Stimulated activated CD4-positive, alpha-beta T cell treated with anti-CD3 and anti-CD28 coated beads, Interleukin-12 subunit alpha, Interleukin-12 subunit beta, amount 100 ng/mL, for 4 hours (primary cell): ENCODE measurements around the gene CACNA1D.

Source experiments
- DNase-seq: peaks from one replicate; pipeline ENCODE4 v3.0.0-alpha.2; 2020

Gene CACNA1D

GRCh38 chr3:53495520-53496391, 1.3 kb downstream of the CACNA1D start:
- no peak for DNase-seq

GRCh38 chr3:53496392-53496670, 1.9 kb downstream of the CACNA1D start:
- DNase-seq: no peak

GRCh38 chr3:53496984-53497383, 2.6 kb downstream of the CACNA1D start:
- DNase-seq: no peak

DNA sequence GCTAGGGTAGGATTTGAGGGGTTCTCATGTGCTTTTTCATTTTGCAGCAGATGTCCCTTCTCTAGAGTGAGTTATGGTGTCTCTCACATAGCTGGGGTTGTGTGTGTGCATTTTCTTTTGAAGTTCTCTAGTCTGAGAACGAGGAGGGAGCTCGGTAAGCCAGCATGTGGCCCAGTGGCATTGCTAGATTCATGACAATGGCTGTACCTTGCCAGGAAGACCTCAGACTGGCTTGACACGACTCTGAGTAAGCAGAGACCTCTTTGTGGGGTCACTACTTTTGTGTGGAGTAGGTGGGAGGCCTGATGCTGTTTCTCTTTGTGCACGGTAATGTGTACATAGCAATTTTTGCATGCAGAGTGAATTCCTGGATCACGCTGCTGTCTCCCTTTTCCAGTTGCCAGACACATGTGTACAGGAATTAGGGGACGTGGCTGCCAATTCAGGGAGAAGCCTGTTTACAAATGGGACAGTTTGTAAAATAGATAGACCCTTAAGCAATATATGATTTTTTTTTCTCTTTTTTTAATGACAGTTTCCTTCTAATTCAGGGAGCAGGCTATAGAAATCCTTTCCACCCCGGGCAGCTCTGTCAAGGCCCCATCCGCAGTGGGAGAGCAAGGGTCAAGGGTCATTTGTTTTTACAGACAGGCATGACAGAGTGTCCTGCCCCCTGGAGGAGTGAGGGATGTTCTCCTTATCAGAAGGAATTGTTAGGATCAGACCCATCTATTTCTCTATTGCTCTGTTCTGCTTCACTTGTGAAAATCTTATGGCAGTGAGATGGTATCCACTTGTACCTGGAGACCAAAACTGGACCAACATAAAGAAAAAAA, 4.6 kb downstream of the CACNA1D start:
- DNase-seq: no peak

GRCh38 chr3:53500165-53500777, 5.9 kb downstream of the CACNA1D start:
- DNase-seq: no peak

- DNase-seq: no peak
Observed at GRCh38 chr3:53501178-53501577, 6.8 kb downstream of the CACNA1D start.

GRCh38 chr3:53502737-53503136, 8.3 kb downstream of the CACNA1D start:
- no peak for DNase-seq

GRCh38 chr3:53503195-53503594, 8.8 kb downstream of the CACNA1D start:
- DNase-seq: no peak

GRCh38 chr3:53506110-53506762, 11.8 kb downstream of the CACNA1D start:
- DNase-seq: no peak

DNA sequence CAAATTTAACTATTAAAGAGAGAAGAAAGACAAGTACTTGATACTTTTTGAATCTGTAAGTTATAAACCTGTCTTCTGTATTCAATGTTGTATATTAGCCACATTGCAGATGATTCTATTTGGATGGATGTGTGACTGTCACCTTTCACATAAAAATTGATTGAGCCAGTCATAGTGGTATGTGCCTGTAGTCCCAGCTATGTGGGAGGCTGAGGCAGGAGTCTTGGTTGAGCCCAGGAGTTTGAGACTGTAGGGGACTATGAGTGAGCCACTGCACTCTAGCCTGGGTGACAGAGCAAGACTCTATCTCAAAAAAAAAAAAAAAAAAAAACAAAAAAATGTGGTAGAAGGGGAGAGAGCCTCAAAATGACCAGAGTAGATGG, 12.3 kb downstream of the CACNA1D start:
- no peak for DNase-seq

- no peak for DNase-seq
Observed at GRCh38 chr3:53509494-53509893, 15.1 kb downstream of the CACNA1D start.

DNA sequence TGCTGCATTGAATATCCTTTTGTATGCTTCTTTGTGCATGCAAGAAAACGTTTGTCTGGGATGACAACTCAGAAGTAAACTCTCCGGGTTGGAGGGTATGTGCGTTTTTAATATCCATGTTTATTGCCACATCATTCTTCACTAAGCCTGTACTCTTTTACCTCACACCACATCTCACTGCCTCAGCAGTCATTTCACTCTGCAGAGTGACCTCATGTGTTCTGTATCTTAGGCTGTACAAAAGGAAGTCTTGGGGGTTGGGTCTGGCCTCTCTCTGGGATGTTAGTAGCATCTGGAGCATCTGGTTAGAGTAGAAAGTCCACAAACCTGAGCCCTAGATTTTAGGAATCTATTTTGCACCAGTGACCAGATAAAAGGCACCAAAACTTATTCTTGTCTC, 16.1 kb downstream of the CACNA1D start:
- no peak for DNase-seq

- no peak for DNase-seq
Observed at GRCh38 chr3:53511246-53511645, 16.8 kb downstream of the CACNA1D start.

- DNase-seq: no peak
Observed at GRCh38 chr3:53513556-53514190, 19.3 kb downstream of the CACNA1D start.

DNA sequence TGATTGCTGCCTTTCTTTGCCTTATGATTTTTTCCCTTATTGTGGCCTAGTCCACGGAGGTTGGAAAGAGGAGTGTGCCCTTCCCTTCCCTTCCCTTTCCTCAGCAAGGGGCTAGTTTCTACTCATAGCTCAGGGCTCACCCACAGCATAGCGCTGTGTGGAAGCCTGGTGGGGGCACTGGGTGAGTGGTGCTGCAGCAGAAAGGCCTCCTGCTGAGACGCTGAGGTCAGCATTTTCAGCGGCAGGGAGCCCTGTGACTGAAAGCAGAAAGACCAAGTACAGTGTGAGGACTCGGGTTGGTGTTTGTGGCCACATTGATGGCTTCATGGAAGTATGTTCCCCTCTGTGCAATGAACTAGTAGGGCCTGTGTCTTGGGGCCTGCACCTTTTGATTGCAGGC, 21.9 kb downstream of the CACNA1D start:
- no peak for DNase-seq

DNA sequence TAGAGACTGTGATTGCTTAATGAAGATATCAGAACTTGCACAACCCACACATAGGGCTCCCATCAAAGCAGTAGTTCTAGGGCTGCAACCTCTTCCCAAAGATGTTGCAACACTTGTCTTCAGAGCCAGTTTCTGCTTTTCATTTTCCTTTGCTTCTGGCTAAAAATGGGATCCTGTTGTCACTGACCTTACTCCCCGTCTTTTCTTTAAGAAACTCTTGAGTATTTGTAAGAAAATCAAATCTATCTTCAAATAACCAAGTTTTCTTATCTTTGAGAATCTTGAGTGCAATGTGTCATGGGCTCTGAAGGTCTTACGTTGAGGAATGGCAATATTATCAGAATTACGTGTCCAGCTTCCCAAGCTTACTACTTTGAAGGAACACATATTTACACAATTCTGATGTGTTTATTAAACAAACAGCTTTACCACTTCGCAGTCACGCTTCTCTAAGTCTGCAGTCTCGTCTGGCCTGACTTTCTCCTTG, 24.1 kb downstream of the CACNA1D start:
- DNase-seq: no peak

DNA sequence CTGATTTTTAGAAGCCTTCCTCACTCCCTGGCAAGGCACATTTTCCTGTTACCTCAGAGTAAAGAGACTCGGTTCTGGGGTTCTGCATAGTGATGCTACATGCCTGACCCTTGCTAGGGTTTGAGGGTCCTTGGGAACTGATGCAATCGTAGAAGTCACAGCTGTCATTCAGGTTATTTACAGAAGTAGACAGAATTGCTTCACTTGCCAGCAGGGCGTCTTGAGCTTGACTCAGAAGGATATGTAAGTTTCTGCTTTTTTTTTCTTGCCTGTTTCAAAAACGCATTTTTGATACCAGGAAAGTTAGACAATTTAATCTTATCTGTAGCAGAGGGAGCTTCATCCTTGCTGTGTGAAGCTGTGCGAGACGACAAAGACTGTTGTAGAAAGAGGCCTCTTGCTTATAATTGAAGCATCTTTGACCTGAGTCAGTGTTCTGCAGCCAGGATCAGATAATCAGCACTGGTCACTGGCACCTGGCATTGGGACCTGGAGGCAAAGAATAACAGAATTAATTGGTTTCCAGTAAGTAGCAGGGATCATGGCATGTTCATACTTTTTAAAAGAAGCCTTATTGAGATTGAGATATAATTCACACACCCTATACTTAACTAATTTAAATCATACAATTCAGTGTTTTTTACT, 24.8 kb downstream of the CACNA1D start:
- DNase-seq: no peak

DNA sequence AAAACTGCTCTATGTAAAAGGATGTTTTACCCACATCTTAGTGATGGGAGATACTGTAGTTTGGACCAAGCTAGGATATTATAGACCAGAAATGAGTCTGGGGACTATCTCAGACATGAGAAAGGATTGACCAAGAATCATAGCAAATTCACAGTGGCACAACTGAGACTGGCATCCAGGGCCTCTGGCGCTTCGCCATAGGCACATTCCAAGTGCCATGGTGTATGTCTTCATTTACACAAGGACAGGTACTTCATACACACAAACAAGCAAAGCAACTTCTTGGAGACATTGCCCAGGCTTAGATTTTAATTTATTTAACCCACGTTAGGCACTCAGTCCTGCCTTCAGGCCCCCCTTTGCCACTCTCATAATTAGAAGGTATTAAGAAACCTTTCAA, 28.9 kb downstream of the CACNA1D start:
- no peak for DNase-seq

- DNase-seq: no peak
Observed at GRCh38 chr3:53524566-53524965, 30.2 kb downstream of the CACNA1D start.

DNA sequence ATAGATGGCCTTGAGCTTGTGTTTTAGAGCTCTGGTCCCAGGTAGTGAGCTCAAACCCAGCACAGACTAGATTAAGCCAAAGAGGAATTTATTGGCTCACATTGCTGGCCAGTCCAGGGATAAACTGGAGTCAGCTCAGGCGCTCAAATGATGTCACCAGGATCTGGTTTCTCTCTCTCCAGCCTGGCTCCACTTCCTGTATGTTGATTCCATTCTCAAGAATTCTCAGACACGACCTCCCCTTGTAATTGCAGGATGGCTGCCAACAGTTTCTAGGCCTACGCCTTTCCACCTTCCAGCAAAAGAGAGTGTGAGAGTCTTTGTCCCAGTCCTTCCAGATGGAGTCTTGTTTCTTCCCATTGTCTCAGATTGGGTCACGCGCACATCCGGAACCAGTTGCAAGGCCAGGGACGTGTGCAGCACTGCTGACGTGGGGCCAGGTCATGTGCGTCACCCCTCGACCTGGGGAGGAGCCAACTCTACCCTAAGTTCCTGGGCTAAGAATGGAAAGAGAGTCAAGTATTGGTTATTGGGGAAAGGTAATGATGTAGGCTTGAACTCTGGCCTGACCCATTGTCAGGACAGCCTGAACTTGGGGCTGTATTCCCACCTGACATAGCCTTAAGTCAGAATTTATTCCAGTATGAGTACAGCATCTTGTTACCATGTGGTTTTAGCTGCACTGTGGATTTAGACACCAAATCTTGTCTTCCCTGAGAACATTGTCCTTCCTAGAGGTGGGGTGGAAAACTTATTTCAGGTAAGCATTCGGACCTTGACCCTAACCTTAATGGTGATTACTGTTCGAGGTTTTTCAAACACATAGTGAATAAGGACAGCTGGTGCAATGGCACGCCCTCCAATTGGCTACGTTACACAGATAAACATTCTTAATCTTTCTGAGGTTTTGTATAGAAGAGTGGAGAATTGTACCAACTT, 31.6 kb downstream of the CACNA1D start:
- no peak for DNase-seq

DNA sequence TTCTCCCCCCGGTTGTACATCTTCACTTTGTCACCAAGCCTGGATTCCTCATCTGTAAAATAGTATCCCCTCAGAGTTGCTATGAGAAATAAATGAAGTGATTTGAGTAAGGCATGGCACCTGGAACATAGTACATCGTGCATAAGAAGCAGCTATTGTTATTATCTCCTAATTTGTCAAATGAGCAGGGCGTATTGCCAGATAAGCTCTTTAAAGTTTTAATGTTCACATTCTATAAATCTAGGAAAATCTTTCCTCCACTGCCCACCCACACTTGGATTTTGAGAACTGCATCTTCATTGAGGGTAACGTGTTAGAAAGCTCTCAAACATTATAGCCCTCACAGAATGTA, 32.3 kb downstream of the CACNA1D start:
- no peak for DNase-seq
